Body of pancreas (tissue), 4 donors: ENCODE measurements around the gene FCHSD2. TPM values are rescaled to one million over a fixed set of nuclear protein-coding genes. Genes with fewer than 3 reads are reported as not detected.

Source experiments
- ATAC-seq: fragments of 150-250 bp; one replicate; pipeline ENCODE4 v1.9.1; 2016
- DNase-seq, 4 donors: peaks; one replicate each; pipeline ENCODE4 v3.0.0-alpha.2; 2019
- H3K27ac ChIP-seq, 4 donors: fragments of 200-600 bp; sonication (generic); 1 replicate in 3 of 4; 2 replicates in 1 of 4; pipeline versions ENCODE4 v1.5.1 to v1.6.1; 2016 to 2019; ENCODE audit warnings: mild to moderate bottlenecking in 1 of 4, mixed read lengths in 1 of 4, moderate library complexity in 1 of 4
- H3K27me3 ChIP-seq, 2 donors: fragments of 200-600 bp; sonication (generic); one replicate each; pipeline ENCODE4 v1.6.0; 2016; ENCODE audit warnings: mild to moderate bottlenecking in 1 of 2
- H3K36me3 ChIP-seq, 2 donors: fragments of 200-600 bp; sonication (generic); replicated peaks in 1 of 2; 2 replicates each; pipeline ENCODE4 v1.5.1; 2016; ENCODE audit warnings: low read depth in 2 of 2; ENCODE audit not compliant: insufficient read depth in 1 of 2
- H3K4me1 ChIP-seq: fragments of 200-600 bp; sonication (generic); one replicate; pipeline ENCODE4 v1.6.0; 2016
- H3K4me3 ChIP-seq, 2 donors: fragments of 200-600 bp; sonication (generic); 1 replicate in 1 of 2; 2 replicates in 1 of 2; pipeline ENCODE4 v1.5.1; 2016 to 2019
- H3K9me3 ChIP-seq, 3 donors: fragments of 200-600 bp; sonication (generic); 1 replicate in 2 of 3; 2 replicates in 1 of 3; pipeline ENCODE4 v1.5.1; 2016
- CTCF ChIP-seq, 7 experiments: fragments of 450-650 bp in 4 of 7; fragments of 200-600 bp in 3 of 7; sonication (generic) in 3 of 7; IDR thresholded peaks; one replicate each; pipeline ENCODE4 v1.5.1; 2016 to 2019; ENCODE audit warnings: antibody characterized with exemption in 7 of 7
- POLR2A ChIP-seq, 3 donors: fragments of 450-650 bp; IDR thresholded peaks; one replicate each; pipeline ENCODE4 v1.6.1; 2016; ENCODE audit warnings: antibody characterized with exemption in 3 of 3, mild to moderate bottlenecking in 2 of 3
- WGBS, 2 donors: methylation state at CpG; one replicate each; pipeline ENCODE4 v1.1.5; 2017; 5-methylcytosine and 5-hydroxymethylcytosine counted together
- intact Hi-C: fragments of 100-400 bp; cut with DNase I; formaldehyde crosslinking; loops from one replicate; pipeline ENCODE4 v1.15.1; 2023
- total RNA-seq, 2 donors: library from RNA; depleted of rRNA; stranded (reverse); fragments of >200 nt; gene quantifications; one replicate each; pipeline ENCODE4 v1.1.0, GENCODE V29; 2016

Gene FCHSD2
- total RNA-seq, 2 donors from 2014 or later: 7.3 to 8.0 TPM

- DNase-seq (no peak), ATAC-seq (no peak)
- no peak for TF ChIP-seq POLR2A (IDR thresholded peaks at IDR 0.05)
- no peak for TF ChIP-seq CTCF (IDR thresholded peaks at IDR 0.05)
- 44 to 52% methylated on average over 1 of the region's 1 CpG for WGBS, 2 donors
- H3K4me1 ChIP-seq: peaks cover 7% of the 10 kb centered on the region
- H3K27me3 ChIP-seq: no peaks in the 10 kb centered on the region
- intact Hi-C loops: no loop called here
- H3K27ac ChIP-seq: no peak overlapping the region
- no peak overlapping the region for H3K4me3 ChIP-seq
- H3K9me3 ChIP-seq: no peaks in the 10 kb centered on the region
- no peaks in the 10 kb centered on the region for H3K36me3 ChIP-seq
These were observed 129.1 kb downstream of the FCHSD2 start for GRCh38 chr11:73013021-73013420.

GRCh38 chr11:73012121-73012863, 129.8 kb downstream of the FCHSD2 start:
- ATAC-seq (no peak), DNase-seq (no peak)
- Histone ChIP-seq H3K27me3 (no peaks in the 10 kb centered on the region), H3K4me1 (peaks cover 7% of the 10 kb centered on the region), H3K4me3 (no peak overlapping the region), H3K9me3 (no peaks in the 10 kb centered on the region), H3K27ac (no peak overlapping the region), H3K36me3 (no peaks in the 10 kb centered on the region)
- 61 to 63% methylated on average over 2 of the region's 2 CpGs for WGBS, 2 donors
- intact Hi-C loops: no loop called here
- TF ChIP-seq CTCF (IDR thresholded peaks at IDR 0.05) (no peak), POLR2A (IDR thresholded peaks at IDR 0.05) (no peak)

- intact Hi-C loops: no loop called here
- Histone ChIP-seq H3K4me1 (peaks cover 7% of the 10 kb centered on the region), H3K27ac (no peak overlapping the region), H3K27me3 (no peaks in the 10 kb centered on the region), H3K9me3 (no peaks in the 10 kb centered on the region), H3K4me3 (no peak overlapping the region), H3K36me3 (no peaks in the 10 kb centered on the region)
- ATAC-seq: no peak
- WGBS, 2 donors: 40 to 66% methylated on average over 1 to 2 of the region's 2 CpGs
- TF ChIP-seq POLR2A (IDR thresholded peaks at IDR 0.05) (no peak), CTCF (IDR thresholded peaks at IDR 0.05) (no peak)
- DNase-seq: peak in 1 of 4 donors; percentile 10
These were observed 130.8 kb downstream of the FCHSD2 start for GRCh38 chr11:73011126-73011817.

- H3K9me3 ChIP-seq: no peaks in the 10 kb centered on the region
- H3K4me3 ChIP-seq: no peak overlapping the region
- TF ChIP-seq CTCF (IDR thresholded peaks at IDR 0.05): no peak
- TF ChIP-seq POLR2A (IDR thresholded peaks at IDR 0.05): no peak
- peaks cover 7% of the 10 kb centered on the region for H3K4me1 ChIP-seq
- ATAC-seq (no peak), DNase-seq (no peak)
- H3K27ac ChIP-seq: no peak overlapping the region
- intact Hi-C loops: no loop called here
- H3K27me3 ChIP-seq: no peaks in the 10 kb centered on the region
- no peaks in the 10 kb centered on the region for H3K36me3 ChIP-seq
These were observed 132.1 kb downstream of the FCHSD2 start for GRCh38 chr11:73009972-73010371.
